Vagina (tissue), 2 donors: ENCODE data around the gene DNAI7.

Experiments used
- CTCF ChIP-seq, 3 experiments: fragments of 450-650 bp in 2 of 3; fragments of 200-600 bp in 1 of 3; sonication (generic) in 1 of 3; IDR thresholded peaks; one replicate each; pipeline ENCODE4 v1.5.1; 2017 to 2019; ENCODE audit warnings: antibody characterized with exemption in 3 of 3, mild to moderate bottlenecking in 2 of 3, moderate library complexity in 2 of 3
- POLR2A ChIP-seq, 2 donors: fragments of 450-650 bp; IDR thresholded peaks; one replicate each; pipeline ENCODE4 v1.6.1; 2017; ENCODE audit warnings: antibody characterized with exemption in 2 of 2, mild to moderate bottlenecking in 2 of 2, moderate library complexity in 2 of 2

DNA sequence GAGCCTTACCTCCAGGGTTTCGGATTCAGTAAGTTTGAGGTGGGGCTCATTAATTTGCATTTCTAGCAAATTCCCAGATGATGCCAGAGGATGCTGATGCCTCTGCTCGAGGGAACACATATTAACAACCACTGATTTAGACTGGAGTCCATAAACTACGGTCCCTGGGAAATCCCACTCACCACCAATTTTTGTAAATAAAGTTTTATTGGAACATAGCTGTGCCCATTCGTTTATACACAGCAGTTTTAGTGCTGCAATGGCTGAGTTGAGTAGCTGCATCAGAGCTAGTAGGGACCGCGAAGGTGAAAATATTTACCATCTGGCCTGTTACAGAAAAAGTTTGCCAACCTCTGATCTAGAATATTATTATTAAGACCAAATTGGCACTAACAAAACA is 73.8 kb downstream of the DNAI7 start:
- no peak for TF ChIP-seq CTCF (IDR thresholded peaks at IDR 0.05)
- TF ChIP-seq POLR2A (IDR thresholded peaks at IDR 0.05), result no peak
